HL-60 (cell line): Measurements from ENCODE around the gene CISD1.
"Not testable (repeated sequence)": the region's sequence is repeated elsewhere in the genome, so short reads cannot be mapped to it uniquely, and the experiment has no call there.

Source experiments
- DNase-seq, 2 experiments: peaks; one replicate each; pipeline ENCODE4 v3.0.0-alpha.2; 2010 to 2020; ENCODE audit warnings: low read depth in 1 of 2, low spot score in 1 of 2
- H3K27ac ChIP-seq: fragments of 250-450 bp; sonication (Bioruptor Pico); replicated peaks from 2 replicates; pipeline ENCODE4 v1.5.1; 2020; ENCODE audit warnings: mild to moderate bottlenecking, moderate library complexity
- H3K27me3 ChIP-seq: fragments of 250-450 bp; sonication (Bioruptor Pico); 2 replicates; pipeline ENCODE4 v1.5.1; 2021; ENCODE audit warnings: mild to moderate bottlenecking, moderate library complexity; ENCODE audit not compliant: insufficient read depth, poor library complexity, severe bottlenecking
- H3K4me3 ChIP-seq: replicated peaks from 2 replicates; pipeline ENCODE4 v1.5.1; 2011; ENCODE audit warnings: mild to moderate bottlenecking, control low read depth, low read length; ENCODE audit not compliant: insufficient read depth
- GABPA ChIP-seq: IDR thresholded peaks from 2 replicates; pipeline ENCODE4 v1.6.1; 2012; ENCODE audit warnings: low read depth
- POLR2AphosphoS5 ChIP-seq: IDR thresholded peaks from 2 replicates; pipeline ENCODE4 v1.6.1; 2012; ENCODE audit warnings: low read depth
- SPI1 ChIP-seq: IDR thresholded peaks from 2 replicates; pipeline ENCODE4 v1.6.1; 2012; ENCODE audit warnings: low read depth, mild to moderate bottlenecking, borderline replicate concordance
- TF ChIP-seq, protein P1 (sequence below): IDR thresholded peaks from 2 replicates; pipeline ENCODE4 v1.6.1; 2012; ENCODE audit warnings: low read depth; ENCODE audit not compliant: insufficient replicate concordance
- TF ChIP-seq, protein P2 (sequence below): IDR thresholded peaks from one replicate; pipeline ENCODE4 v1.5.1; 2011; ENCODE audit warnings: low read length, control low read depth, inconsistent platforms; ENCODE audit not compliant: insufficient read depth

The CISD1 gene

GRCh38 chr10:58241346-58241745, 27.6 kb upstream of the CISD1 start:
- TF ChIP-seq POLR2AphosphoS5 (no peak), GABPA (no peak), SPI1 (no peak)
- TF ChIP-seq, protein P1, sequence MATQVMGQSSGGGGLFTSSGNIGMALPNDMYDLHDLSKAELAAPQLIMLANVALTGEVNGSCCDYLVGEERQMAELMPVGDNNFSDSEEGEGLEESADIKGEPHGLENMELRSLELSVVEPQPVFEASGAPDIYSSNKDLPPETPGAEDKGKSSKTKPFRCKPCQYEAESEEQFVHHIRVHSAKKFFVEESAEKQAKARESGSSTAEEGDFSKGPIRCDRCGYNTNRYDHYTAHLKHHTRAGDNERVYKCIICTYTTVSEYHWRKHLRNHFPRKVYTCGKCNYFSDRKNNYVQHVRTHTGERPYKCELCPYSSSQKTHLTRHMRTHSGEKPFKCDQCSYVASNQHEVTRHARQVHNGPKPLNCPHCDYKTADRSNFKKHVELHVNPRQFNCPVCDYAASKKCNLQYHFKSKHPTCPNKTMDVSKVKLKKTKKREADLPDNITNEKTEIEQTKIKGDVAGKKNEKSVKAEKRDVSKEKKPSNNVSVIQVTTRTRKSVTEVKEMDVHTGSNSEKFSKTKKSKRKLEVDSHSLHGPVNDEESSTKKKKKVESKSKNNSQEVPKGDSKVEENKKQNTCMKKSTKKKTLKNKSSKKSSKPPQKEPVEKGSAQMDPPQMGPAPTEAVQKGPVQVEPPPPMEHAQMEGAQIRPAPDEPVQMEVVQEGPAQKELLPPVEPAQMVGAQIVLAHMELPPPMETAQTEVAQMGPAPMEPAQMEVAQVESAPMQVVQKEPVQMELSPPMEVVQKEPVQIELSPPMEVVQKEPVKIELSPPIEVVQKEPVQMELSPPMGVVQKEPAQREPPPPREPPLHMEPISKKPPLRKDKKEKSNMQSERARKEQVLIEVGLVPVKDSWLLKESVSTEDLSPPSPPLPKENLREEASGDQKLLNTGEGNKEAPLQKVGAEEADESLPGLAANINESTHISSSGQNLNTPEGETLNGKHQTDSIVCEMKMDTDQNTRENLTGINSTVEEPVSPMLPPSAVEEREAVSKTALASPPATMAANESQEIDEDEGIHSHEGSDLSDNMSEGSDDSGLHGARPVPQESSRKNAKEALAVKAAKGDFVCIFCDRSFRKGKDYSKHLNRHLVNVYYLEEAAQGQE, result no peak
- TF ChIP-seq, protein P2, sequence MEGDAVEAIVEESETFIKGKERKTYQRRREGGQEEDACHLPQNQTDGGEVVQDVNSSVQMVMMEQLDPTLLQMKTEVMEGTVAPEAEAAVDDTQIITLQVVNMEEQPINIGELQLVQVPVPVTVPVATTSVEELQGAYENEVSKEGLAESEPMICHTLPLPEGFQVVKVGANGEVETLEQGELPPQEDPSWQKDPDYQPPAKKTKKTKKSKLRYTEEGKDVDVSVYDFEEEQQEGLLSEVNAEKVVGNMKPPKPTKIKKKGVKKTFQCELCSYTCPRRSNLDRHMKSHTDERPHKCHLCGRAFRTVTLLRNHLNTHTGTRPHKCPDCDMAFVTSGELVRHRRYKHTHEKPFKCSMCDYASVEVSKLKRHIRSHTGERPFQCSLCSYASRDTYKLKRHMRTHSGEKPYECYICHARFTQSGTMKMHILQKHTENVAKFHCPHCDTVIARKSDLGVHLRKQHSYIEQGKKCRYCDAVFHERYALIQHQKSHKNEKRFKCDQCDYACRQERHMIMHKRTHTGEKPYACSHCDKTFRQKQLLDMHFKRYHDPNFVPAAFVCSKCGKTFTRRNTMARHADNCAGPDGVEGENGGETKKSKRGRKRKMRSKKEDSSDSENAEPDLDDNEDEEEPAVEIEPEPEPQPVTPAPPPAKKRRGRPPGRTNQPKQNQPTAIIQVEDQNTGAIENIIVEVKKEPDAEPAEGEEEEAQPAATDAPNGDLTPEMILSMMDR, result no peak
- H3K27ac ChIP-seq, result no peak overlapping the region
- H3K4me3 ChIP-seq, result no peak overlapping the region
- H3K27me3 ChIP-seq, result no peaks in the 10 kb centered on the region
- DNase-seq, result no peak

GRCh38 chr10:58243269-58243668, 25.7 kb upstream of the CISD1 start:
- DNase-seq, result no peak
- Histone ChIP-seq H3K27ac (no peak overlapping the region), H3K4me3 (no peak overlapping the region), H3K27me3 (no peaks in the 10 kb centered on the region)
- no peak for TF ChIP-seq SPI1
- TF ChIP-seq, protein P2, result no peak
- no peak for TF ChIP-seq GABPA
- TF ChIP-seq, protein P1, result no peak
- TF ChIP-seq POLR2AphosphoS5, result no peak

GRCh38 chr10:58243801-58244200, 25.2 kb upstream of the CISD1 start:
- not testable (repeated sequence) for H3K4me3 ChIP-seq, H3K27ac ChIP-seq, H3K27me3 ChIP-seq

DNA sequence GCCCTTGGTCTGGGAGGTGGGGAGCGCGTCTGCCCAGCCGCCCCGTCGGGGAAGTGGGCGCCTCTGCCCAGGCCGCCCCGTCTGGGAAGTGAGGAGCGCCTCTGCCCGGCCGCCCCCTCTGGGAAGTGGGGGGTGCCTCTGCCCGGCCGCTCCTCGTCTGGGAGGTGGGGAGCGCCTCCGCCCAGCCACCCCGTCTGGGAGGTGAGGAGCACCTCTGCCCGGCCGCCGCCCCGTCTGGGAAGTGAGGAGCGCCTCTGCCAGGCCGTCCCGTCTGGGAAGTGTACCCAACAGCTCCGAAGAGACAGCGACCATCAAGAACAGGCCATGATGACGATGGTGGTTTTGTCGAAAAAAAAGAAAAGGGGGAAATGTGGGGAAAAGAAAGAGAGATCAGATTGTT, 24.7 kb upstream of the CISD1 start:
- H3K4me3 ChIP-seq, H3K27ac ChIP-seq, H3K27me3 ChIP-seq, DNase-seq: not testable (repeated sequence)

More at GRCh38 chr10:58243801-58244200, 25.2 kb upstream of the CISD1 start:
- DNase-seq, result not testable (repeated sequence)

DNA sequence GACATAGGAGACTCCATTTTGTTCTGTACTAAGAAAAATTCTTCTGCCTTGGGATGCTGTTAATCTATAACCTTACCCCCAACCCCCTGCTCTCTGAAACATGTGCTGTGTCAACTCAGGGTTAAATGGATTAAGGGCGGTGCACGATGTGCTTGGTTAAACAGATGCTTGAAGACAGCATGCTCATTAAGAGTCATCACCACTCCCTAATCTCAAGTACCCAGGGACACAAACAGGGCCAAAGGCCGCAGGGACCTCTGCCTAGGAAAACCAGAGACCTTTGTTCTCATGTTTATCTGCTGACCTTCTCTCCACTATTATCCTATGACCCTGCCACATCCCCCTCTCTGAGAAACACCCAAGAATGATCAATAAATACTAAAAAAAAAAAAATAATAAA, 24.3 kb upstream of the CISD1 start:
- H3K27me3 ChIP-seq, H3K4me3 ChIP-seq, H3K27ac ChIP-seq, DNase-seq: not testable (repeated sequence)
